ENCODE data around the gene EAPP. TPM values are rescaled to one million over a fixed set of nuclear protein-coding genes. Genes with fewer than 3 reads are reported as not detected.

EAPP gene
- total and polyA plus RNA-seq, 2 of the 13 experiments (the other 11 are each of a cell fraction or from before 2014, with no cell fraction given) = 68.7 to 110 TPM

DNA sequence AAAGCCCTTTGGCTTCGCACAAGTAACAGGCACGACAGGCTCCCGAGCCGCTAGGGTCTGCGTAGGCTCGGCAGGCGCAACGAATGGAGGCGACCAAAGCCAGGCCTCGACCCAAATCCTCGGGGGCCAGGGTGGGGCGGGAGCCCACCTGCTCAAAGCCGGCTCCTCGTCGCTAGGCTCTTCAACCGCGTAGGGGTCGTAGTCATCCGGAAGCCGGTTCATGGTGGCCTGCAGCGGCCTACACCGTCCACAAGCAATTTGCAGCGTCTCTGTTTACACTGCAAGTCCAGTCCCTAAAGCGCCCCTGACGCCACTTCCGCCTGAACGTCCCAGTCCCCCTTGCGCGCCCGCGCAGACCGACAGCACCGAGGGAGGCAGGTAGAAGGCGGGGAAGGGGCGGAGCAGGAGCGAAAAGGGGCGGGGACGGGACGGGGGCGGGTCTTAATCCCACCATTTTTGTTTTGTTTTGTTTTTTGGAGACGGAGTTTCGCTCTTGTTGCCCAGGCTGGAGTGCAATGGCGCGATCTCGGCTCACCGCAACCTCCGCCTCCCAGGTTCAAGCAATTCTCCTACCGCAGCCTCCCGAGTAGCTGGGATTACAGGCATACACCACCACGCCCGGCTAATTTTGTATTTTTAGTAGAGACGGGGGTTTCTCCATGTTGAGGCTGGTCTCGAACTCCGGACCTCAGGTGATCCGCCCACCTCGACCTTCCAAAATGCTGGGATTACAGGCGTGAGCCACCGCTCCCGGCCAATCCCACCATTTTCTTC lies at the start of gene EAPP (continued):
- TF ChIP-seq, protein P1, sequence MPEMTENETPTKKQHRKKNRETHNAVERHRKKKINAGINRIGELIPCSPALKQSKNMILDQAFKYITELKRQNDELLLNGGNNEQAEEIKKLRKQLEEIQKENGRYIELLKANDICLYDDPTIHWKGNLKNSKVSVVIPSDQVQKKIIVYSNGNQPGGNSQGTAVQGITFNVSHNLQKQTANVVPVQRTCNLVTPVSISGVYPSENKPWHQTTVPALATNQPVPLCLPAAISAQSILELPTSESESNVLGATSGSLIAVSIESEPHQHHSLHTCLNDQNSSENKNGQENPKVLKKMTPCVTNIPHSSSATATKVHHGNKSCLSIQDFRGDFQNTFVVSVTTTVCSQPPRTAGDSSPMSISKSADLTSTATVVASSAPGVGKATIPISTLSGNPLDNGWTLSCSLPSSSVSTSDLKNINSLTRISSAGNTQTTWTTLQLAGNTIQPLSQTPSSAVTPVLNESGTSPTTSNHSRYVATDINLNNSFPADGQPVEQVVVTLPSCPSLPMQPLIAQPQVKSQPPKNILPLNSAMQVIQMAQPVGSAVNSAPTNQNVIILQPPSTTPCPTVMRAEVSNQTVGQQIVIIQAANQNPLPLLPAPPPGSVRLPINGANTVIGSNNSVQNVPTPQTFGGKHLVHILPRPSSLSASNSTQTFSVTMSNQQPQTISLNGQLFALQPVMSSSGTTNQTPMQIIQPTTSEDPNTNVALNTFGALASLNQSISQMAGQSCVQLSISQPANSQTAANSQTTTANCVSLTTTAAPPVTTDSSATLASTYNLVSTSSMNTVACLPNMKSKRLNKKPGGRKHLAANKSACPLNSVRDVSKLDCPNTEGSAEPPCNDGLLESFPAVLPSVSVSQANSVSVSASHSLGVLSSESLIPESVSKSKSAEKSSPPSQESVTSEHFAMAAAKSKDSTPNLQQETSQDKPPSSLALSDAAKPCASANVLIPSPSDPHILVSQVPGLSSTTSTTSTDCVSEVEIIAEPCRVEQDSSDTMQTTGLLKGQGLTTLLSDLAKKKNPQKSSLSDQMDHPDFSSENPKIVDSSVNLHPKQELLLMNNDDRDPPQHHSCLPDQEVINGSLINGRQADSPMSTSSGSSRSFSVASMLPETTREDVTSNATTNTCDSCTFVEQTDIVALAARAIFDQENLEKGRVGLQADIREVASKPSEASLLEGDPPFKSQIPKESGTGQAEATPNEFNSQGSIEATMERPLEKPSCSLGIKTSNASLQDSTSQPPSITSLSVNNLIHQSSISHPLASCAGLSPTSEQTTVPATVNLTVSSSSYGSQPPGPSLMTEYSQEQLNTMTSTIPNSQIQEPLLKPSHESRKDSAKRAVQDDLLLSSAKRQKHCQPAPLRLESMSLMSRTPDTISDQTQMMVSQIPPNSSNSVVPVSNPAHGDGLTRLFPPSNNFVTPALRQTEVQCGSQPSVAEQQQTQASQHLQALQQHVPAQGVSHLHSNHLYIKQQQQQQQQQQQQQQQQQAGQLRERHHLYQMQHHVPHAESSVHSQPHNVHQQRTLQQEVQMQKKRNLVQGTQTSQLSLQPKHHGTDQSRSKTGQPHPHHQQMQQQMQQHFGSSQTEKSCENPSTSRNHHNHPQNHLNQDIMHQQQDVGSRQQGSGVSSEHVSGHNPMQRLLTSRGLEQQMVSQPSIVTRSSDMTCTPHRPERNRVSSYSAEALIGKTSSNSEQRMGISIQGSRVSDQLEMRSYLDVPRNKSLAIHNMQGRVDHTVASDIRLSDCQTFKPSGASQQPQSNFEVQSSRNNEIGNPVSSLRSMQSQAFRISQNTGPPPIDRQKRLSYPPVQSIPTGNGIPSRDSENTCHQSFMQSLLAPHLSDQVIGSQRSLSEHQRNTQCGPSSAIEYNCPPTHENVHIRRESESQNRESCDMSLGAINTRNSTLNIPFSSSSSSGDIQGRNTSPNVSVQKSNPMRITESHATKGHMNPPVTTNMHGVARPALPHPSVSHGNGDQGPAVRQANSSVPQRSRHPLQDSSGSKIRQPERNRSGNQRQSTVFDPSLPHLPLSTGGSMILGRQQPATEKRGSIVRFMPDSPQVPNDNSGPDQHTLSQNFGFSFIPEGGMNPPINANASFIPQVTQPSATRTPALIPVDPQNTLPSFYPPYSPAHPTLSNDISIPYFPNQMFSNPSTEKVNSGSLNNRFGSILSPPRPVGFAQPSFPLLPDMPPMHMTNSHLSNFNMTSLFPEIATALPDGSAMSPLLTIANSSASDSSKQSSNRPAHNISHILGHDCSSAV (CRISPR knock-in tag; IDR thresholded peaks at IDR 0.05; ENCODE audit: borderline replicate concordance) = 0 out of 2 replicates have a peak, but pooled peaks have one; percentile 89
- peak; percentile 99 for TF ChIP-seq ZNF552 (CRISPR knock-in tag; IDR thresholded peaks at IDR 0.05; ENCODE audit: borderline replicate concordance)
- TF ChIP-seq ESRRA (CRISPR knock-in tag; IDR thresholded peaks at IDR 0.05; ENCODE audit: low read depth) = peak; percentile 93; the same call in 1 of the 2 replicates
- peak; percentile 100 for TF ChIP-seq ZZZ3 (CRISPR knock-in tag; IDR thresholded peaks at IDR 0.05; ENCODE audit: borderline replicate concordance)
- TF ChIP-seq, protein P2, sequence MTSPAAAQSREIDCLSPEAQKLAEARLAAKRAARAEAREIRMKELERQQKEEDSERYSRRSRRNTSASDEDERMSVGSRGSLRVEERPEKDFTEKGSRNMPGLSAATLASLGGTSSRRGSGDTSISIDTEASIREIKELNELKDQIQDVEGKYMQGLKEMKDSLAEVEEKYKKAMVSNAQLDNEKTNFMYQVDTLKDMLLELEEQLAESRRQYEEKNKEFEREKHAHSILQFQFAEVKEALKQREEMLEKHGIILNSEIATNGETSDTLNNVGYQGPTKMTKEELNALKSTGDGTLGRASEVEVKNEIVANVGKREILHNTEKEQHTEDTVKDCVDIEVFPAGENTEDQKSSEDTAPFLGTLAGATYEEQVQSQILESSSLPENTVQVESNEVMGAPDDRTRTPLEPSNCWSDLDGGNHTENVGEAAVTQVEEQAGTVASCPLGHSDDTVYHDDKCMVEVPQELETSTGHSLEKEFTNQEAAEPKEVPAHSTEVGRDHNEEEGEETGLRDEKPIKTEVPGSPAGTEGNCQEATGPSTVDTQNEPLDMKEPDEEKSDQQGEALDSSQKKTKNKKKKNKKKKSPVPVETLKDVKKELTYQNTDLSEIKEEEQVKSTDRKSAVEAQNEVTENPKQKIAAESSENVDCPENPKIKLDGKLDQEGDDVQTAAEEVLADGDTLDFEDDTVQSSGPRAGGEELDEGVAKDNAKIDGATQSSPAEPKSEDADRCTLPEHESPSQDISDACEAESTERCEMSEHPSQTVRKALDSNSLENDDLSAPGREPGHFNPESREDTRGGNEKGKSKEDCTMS (CRISPR knock-in tag; conservative IDR thresholded peaks at IDR 0.05) = peak; percentile 14; the same call in 1 of the 2 replicates
- peak; percentile 80 for TF ChIP-seq SOX13 (IDR thresholded peaks at IDR 0.05)
- TF ChIP-seq SOX13 (CRISPR knock-in tag; conservative IDR thresholded peaks at IDR 0.05 in 1 of 2, IDR thresholded peaks at IDR 0.05 in 1 of 2) = peak; percentile 78 to 84; a peak in 3 of 4 replicates
- TF ChIP-seq REL (CRISPR knock-in tag; conservative IDR thresholded peaks at IDR 0.05) = peak; percentile 98
- TF ChIP-seq ZNF709 (CRISPR knock-in tag; IDR thresholded peaks at IDR 0.05) = peak; percentile 99
- TF ChIP-seq ZNF607 (CRISPR knock-in tag; IDR thresholded peaks at IDR 0.05; ENCODE audit: borderline replicate concordance) = peak; percentile 92
- no peak for TF ChIP-seq ZNF354B (CRISPR knock-in tag; IDR thresholded peaks at IDR 0.05)
- TF ChIP-seq, protein P3, sequence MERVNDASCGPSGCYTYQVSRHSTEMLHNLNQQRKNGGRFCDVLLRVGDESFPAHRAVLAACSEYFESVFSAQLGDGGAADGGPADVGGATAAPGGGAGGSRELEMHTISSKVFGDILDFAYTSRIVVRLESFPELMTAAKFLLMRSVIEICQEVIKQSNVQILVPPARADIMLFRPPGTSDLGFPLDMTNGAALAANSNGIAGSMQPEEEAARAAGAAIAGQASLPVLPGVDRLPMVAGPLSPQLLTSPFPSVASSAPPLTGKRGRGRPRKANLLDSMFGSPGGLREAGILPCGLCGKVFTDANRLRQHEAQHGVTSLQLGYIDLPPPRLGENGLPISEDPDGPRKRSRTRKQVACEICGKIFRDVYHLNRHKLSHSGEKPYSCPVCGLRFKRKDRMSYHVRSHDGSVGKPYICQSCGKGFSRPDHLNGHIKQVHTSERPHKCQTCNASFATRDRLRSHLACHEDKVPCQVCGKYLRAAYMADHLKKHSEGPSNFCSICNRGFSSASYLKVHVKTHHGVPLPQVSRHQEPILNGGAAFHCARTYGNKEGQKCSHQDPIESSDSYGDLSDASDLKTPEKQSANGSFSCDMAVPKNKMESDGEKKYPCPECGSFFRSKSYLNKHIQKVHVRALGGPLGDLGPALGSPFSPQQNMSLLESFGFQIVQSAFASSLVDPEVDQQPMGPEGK (CRISPR knock-in tag; IDR thresholded peaks at IDR 0.05) = peak; percentile 83
- TF ChIP-seq, protein P4, sequence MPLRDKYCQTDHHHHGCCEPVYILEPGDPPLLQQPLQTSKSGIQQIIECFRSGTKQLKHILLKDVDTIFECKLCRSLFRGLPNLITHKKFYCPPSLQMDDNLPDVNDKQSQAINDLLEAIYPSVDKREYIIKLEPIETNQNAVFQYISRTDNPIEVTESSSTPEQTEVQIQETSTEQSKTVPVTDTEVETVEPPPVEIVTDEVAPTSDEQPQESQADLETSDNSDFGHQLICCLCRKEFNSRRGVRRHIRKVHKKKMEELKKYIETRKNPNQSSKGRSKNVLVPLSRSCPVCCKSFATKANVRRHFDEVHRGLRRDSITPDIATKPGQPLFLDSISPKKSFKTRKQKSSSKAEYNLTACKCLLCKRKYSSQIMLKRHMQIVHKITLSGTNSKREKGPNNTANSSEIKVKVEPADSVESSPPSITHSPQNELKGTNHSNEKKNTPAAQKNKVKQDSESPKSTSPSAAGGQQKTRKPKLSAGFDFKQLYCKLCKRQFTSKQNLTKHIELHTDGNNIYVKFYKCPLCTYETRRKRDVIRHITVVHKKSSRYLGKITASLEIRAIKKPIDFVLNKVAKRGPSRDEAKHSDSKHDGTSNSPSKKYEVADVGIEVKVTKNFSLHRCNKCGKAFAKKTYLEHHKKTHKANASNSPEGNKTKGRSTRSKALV (CRISPR knock-in tag; IDR thresholded peaks at IDR 0.05) = peak; percentile 92
